WTC11 (cell line): ENCODE results near the gene DSEL.

Experiments
- ATF1 ChIP-seq: sonication (generic); formaldehyde crosslinking; IDR thresholded peaks from 2 replicates; pipeline ENCODE4 v1.8.1; 2023; ENCODE audit warnings: mild to moderate bottlenecking, moderate library complexity, missing genetic modification reagents
- CBFB ChIP-seq: sonication (generic); formaldehyde crosslinking; IDR thresholded peaks from 2 replicates; pipeline ENCODE4 v1.8.1; 2022; ENCODE audit warnings: mild to moderate bottlenecking, low read depth, missing genetic modification reagents
- CTCF ChIP-seq: fragments of 200-600 bp; IDR thresholded peaks from 2 replicates; pipeline ENCODE4 v1.8.0; 2022; ENCODE audit warnings: antibody characterized with exemption
- FOXJ3 ChIP-seq: sonication (generic); formaldehyde crosslinking; IDR thresholded peaks from 2 replicates; pipeline ENCODE4 v1.9.0; 2021; ENCODE audit warnings: missing genetic modification reagents, mild to moderate bottlenecking, borderline replicate concordance
- RELA ChIP-seq: sonication (generic); formaldehyde crosslinking; IDR thresholded peaks from 2 replicates; pipeline ENCODE4 v1.8.1; 2022; ENCODE audit warnings: missing genetic modification reagents, mild to moderate bottlenecking, borderline replicate concordance
- STAT6 ChIP-seq: sonication (generic); formaldehyde crosslinking; conservative IDR thresholded peaks from 2 replicates; pipeline ENCODE4 v1.8.1; 2023; ENCODE audit warnings: mild to moderate bottlenecking, low read depth, missing genetic modification reagents, moderate library complexity

- TF ChIP-seq ATF1 (CRISPR knock-in tag) (no peak), CBFB (no peak), CTCF (no peak), FOXJ3 (CRISPR knock-in tag) (no peak), RELA (CRISPR knock-in tag) (no peak), STAT6 (CRISPR knock-in tag) (no peak)
Measured at GRCh38 chr18:67518566-67518965, 2.0 kb upstream of the DSEL start.
